ACC112 (cell line): ENCODE data around the gene MAP3K9.

Experiments
- H2AFZ ChIP-seq: fragments of 200-600 bp; sonication (generic); one replicate; pipeline ENCODE4 v1.6.0; 2017; ENCODE audit warnings: antibody characterized with exemption, low read length; ENCODE audit not compliant: unreplicated experiment
- H3K27ac ChIP-seq: fragments of 200-600 bp; sonication (generic); 2 replicates; pipeline ENCODE4 v1.5.1; 2014; ENCODE audit warnings: low read depth, mild to moderate bottlenecking, antibody characterized with exemption, low read length, moderate library complexity
- H3K27me3 ChIP-seq: fragments of 200-600 bp; sonication (generic); 2 replicates; pipeline ENCODE4 v1.6.1; 2014; ENCODE audit warnings: mild to moderate bottlenecking, antibody characterized with exemption, low read length, moderate library complexity, mixed read lengths; ENCODE audit not compliant: insufficient read depth
- H3K36me3 ChIP-seq: fragments of 200-600 bp; sonication (generic); 2 replicates; pipeline ENCODE4 v1.6.1; 2016; ENCODE audit warnings: mild to moderate bottlenecking, antibody characterized with exemption, low read length, moderate library complexity, mixed read lengths; ENCODE audit not compliant: insufficient read depth
- H3K4me1 ChIP-seq: fragments of 200-600 bp; sonication (generic); one replicate; pipeline ENCODE4 v1.6.1; 2016; ENCODE audit warnings: low read length, mixed read lengths; ENCODE audit not compliant: insufficient read depth, unreplicated experiment, control insufficient read depth
- H3K4me3 ChIP-seq: fragments of 200-600 bp; sonication (generic); 2 replicates; pipeline ENCODE4 v1.5.1; 2014; ENCODE audit warnings: mild to moderate bottlenecking, low read depth, low read length
- H3K79me2 ChIP-seq: fragments of 200-600 bp; sonication (generic); one replicate; pipeline ENCODE4 v1.6.0; 2016; ENCODE audit warnings: low read length; ENCODE audit not compliant: control insufficient read depth, unreplicated experiment, insufficient read depth

The MAP3K9 gene

GRCh38 chr14:70697701-70698100, 111.6 kb downstream of the MAP3K9 start:
- no peak overlapping the region for H3K27ac ChIP-seq

DNA sequence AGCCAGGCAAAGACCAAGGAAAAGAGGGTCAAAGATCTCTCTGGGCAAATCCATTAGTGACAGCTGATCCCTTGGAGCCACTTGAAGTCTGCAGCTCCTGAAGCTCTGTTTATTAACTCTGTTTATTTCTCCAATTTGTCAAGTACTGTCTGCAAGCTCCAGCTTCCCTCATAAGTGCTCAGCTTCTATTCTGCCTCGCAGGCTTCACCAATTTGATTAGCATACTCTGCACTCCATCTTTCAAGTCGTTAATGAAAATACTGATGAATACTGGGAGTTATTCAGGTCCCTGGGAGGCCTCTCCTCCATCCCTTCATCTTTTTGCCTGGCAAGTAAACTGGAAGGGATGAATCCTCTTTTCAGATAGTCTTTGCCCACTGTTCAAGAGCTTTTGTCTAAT, 113.3 kb downstream of the MAP3K9 start:
- Histone ChIP-seq H3K79me2 (no peaks in the 10 kb centered on the region), H3K4me3 (no peak overlapping the region), H3K27ac (no peak overlapping the region), H3K36me3 (no peaks in the 10 kb centered on the region), H2AFZ (no peak overlapping the region), H3K4me1 (peaks cover 14% of the 10 kb centered on the region), H3K27me3 (peaks cover 9% of the 10 kb centered on the region)

More at GRCh38 chr14:70697701-70698100, 111.6 kb downstream of the MAP3K9 start:
- H3K4me1 ChIP-seq, result peaks cover 14% of the 10 kb centered on the region
- H3K27me3 ChIP-seq, result peaks cover 20% of the 10 kb centered on the region
- no peaks in the 10 kb centered on the region for H3K79me2 ChIP-seq
- peak overlapping the region; percentile 3 for H2AFZ ChIP-seq
- no peaks in the 10 kb centered on the region for H3K36me3 ChIP-seq
- no peak overlapping the region for H3K4me3 ChIP-seq

DNA sequence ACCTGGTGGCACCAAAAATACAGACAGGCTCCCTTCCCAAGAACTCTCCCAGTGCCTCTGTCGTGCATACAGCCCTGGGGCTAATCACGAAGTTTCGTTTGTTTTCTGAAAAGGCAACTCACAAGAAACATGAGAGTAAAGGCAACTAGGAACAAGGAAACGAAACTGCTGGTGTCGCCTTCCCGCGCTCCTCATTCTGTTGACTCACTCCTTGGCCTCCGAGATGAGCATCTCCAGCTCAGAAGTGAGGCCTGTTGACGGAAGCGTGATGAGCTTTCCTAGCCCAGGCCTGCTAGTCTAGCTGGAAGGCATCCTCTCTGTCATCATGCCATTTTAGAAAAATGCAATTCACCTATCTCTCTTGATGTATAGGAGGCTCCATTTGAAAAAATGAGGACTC, 117.1 kb downstream of the MAP3K9 start:
- Histone ChIP-seq H3K27ac (no peak overlapping the region), H3K36me3 (no peaks in the 10 kb centered on the region), H2AFZ (no peak overlapping the region), H3K4me1 (no peaks in the 10 kb centered on the region), H3K4me3 (no peak overlapping the region), H3K27me3 (peaks cover 2% of the 10 kb centered on the region; the same call in 1 of the 2 replicates), H3K79me2 (no peaks in the 10 kb centered on the region)

DNA sequence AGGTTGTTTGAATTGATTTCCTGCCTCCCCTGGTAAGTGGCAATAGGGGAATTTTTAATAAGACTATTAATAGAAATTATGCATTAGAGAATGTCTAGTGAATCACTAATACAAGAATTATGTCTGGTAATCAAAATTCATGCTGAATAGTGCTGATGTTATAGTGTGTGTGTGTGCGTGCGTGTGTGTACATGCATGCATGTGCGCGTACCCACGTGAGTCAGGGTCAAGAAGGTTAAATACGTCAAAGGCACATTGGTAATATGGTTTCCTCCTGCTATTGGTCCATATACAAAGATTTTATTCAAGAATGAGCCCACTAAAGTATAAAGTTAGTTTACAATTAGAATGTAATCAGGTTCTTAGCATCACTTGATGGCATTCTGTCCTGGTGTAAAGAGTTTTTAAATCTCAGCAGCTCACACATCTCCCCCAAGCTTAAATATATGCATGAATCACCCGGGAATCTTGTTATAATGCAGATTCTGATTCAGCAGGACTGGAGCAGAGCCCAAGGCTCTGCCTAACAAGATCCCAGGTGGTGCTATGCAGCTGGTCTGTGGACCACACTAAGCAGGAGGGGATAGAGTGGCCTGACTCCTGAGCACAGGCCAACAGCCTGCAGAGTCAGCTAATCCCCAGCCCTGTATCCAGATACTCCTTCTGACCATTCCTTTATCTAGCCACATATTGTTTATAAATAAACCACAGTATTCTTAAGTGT, 123.7 kb downstream of the MAP3K9 start:
- H3K4me3 ChIP-seq, result no peak overlapping the region
- H3K27ac ChIP-seq, result no peak overlapping the region
- no peaks in the 10 kb centered on the region for H3K4me1 ChIP-seq
- H3K79me2 ChIP-seq, result no peaks in the 10 kb centered on the region
- H2AFZ ChIP-seq, result no peak overlapping the region
- H3K27me3 ChIP-seq, result peaks cover 20% of the 10 kb centered on the region; the same call in 1 of the 2 replicates
- H3K36me3 ChIP-seq, result no peaks in the 10 kb centered on the region

- H3K4me3 ChIP-seq, result no peak overlapping the region
- H3K36me3 ChIP-seq, result no peaks in the 10 kb centered on the region
- H2AFZ ChIP-seq, result no peak overlapping the region
- no peak overlapping the region for H3K27ac ChIP-seq
- H3K79me2 ChIP-seq, result no peaks in the 10 kb centered on the region
- H3K4me1 ChIP-seq, result no peaks in the 10 kb centered on the region
- H3K27me3 ChIP-seq, result peaks cover 27% of the 10 kb centered on the region; the same call in 1 of the 2 replicates
Measured at GRCh38 chr14:70683983-70684382, 125.3 kb downstream of the MAP3K9 start.

- H3K27me3 ChIP-seq, result peaks cover 30% of the 10 kb centered on the region
- no peak overlapping the region for H2AFZ ChIP-seq
- H3K79me2 ChIP-seq, result no peaks in the 10 kb centered on the region
- no peaks in the 10 kb centered on the region for H3K4me1 ChIP-seq
- H3K36me3 ChIP-seq, result no peaks in the 10 kb centered on the region
- no peak overlapping the region for H3K4me3 ChIP-seq
- no peak overlapping the region for H3K27ac ChIP-seq
Measured at GRCh38 chr14:70680748-70681147, 128.6 kb downstream of the MAP3K9 start.

DNA sequence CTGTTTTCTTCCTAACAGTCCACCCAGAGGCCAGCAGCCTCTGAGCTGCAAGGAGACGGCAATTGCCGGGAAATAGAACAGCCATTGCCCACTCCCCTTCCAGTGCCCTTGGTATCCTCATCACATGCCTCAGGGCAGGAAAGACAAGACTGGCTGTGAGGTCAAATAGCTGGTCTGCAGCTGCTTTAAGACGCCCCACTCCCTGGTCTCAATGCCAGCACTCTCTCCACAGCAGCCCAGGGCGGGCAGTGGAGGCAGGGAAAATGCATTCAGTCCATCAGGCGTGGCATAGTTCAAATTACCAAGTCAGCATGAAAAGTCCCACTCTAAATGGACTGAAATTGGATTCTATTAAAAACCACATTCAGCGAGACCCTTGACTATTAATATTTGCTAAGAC, 132.0 kb downstream of the MAP3K9 start:
- H3K4me1 ChIP-seq, result no peaks in the 10 kb centered on the region
- no peak overlapping the region for H3K4me3 ChIP-seq
- H3K36me3 ChIP-seq, result no peaks in the 10 kb centered on the region
- no peaks in the 10 kb centered on the region for H3K79me2 ChIP-seq
- H2AFZ ChIP-seq, result no peak overlapping the region
- peaks cover 38% of the 10 kb centered on the region for H3K27me3 ChIP-seq
- no peak overlapping the region for H3K27ac ChIP-seq
